H1 (cell line): ENCODE measurements around the gene TPSD1. TPM values are rescaled to one million over a fixed set of nuclear protein-coding genes. Genes with fewer than 3 reads are reported as not detected.

ENCODE experiments used
- CHD2 ChIP-seq: IDR thresholded peaks from 2 replicates; pipeline ENCODE4 v1.6.1; 2012; ENCODE audit warnings: low read length, improper control_type of control experiment
- SP1 ChIP-seq: IDR thresholded peaks from 2 replicates; pipeline ENCODE4 v1.6.1; 2011; ENCODE audit warnings: low read depth, low read length
- polyA plus RNA-seq, 7 experiments: library from polyadenylated mRNA; depleted of rRNA in 3 of 7; stranded (reverse) in 5 of 7; unstranded in 2 of 7; fragments of >200 nt in 5 of 7; fragments of 200-250 nt in 2 of 7; gene quantifications; 1 replicate in 5 of 7; 2 replicates in 1 of 7; 4 replicates in 1 of 7; pipeline versions ENCODE4 v1.2.1 to v1.2.3, GENCODE V29; 2011 to 2013; ENCODE audit warnings: missing spikeins in 2 of 7, mixed read lengths in 2 of 7
- total RNA-seq: library from RNA; stranded (reverse); fragmentation: NEBNext Ultra II Directional; extraction: Animal tissue kit (Norgen Biotek cat#: 25700); gene quantifications from 2 replicates; pipeline ENCODE4 v1.2.1, GENCODE V29; 2021

The TPSD1 gene
- total and polyA plus RNA-seq, 2 of the 8 experiments (the other 6 are each of a cell fraction or from before 2014, with no cell fraction given), result 0.26 TPM; not detected in 1

- no peak for TF ChIP-seq SP1
- TF ChIP-seq CHD2, result no peak
These were observed 24.9 kb downstream of the TPSD1 start (continued) for GRCh38 chr16:1280783-1281182.
